GM12873 (cell line): ENCODE results near the gene TPRX1.

ENCODE experiments used
- TF ChIP-seq, protein P1 (sequence below): IDR thresholded peaks from 2 replicates; pipeline ENCODE4 v1.5.1; 2012; ENCODE audit warnings: low read depth, mild to moderate bottlenecking, moderate library complexity, low read length, control low read depth; ENCODE audit not compliant: insufficient read depth; ENCODE audit errors: missing control alignments

The TPRX1 gene

DNA sequence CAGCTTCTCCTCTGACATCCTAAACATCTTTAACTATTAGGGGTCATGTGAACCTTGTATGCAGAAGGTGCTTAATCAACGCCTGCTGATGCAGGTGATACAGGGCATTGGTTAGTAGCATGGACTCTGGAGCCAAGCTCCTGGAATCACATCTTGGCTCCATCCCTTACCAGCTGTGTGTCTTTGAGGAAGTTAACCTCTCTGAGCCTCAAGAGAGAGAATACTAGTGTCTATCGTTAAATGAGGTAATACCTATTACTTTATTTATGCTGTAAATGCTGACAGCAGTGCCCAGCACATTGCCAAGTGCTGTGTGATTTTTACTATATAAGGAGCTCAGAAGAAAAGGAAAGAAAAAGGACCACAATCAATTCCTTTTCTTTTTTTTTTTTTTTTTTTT, 37.0 kb downstream of the TPRX1 start:
- TF ChIP-seq, protein P1, sequence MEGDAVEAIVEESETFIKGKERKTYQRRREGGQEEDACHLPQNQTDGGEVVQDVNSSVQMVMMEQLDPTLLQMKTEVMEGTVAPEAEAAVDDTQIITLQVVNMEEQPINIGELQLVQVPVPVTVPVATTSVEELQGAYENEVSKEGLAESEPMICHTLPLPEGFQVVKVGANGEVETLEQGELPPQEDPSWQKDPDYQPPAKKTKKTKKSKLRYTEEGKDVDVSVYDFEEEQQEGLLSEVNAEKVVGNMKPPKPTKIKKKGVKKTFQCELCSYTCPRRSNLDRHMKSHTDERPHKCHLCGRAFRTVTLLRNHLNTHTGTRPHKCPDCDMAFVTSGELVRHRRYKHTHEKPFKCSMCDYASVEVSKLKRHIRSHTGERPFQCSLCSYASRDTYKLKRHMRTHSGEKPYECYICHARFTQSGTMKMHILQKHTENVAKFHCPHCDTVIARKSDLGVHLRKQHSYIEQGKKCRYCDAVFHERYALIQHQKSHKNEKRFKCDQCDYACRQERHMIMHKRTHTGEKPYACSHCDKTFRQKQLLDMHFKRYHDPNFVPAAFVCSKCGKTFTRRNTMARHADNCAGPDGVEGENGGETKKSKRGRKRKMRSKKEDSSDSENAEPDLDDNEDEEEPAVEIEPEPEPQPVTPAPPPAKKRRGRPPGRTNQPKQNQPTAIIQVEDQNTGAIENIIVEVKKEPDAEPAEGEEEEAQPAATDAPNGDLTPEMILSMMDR = no peak

GRCh38 chr19:47766670-47767069, 37.7 kb downstream of the TPRX1 start:
- TF ChIP-seq, protein P1 = no peak

- TF ChIP-seq, protein P1 = no peak
Observed at GRCh38 chr19:47766359-47766620, 38.1 kb downstream of the TPRX1 start.

DNA sequence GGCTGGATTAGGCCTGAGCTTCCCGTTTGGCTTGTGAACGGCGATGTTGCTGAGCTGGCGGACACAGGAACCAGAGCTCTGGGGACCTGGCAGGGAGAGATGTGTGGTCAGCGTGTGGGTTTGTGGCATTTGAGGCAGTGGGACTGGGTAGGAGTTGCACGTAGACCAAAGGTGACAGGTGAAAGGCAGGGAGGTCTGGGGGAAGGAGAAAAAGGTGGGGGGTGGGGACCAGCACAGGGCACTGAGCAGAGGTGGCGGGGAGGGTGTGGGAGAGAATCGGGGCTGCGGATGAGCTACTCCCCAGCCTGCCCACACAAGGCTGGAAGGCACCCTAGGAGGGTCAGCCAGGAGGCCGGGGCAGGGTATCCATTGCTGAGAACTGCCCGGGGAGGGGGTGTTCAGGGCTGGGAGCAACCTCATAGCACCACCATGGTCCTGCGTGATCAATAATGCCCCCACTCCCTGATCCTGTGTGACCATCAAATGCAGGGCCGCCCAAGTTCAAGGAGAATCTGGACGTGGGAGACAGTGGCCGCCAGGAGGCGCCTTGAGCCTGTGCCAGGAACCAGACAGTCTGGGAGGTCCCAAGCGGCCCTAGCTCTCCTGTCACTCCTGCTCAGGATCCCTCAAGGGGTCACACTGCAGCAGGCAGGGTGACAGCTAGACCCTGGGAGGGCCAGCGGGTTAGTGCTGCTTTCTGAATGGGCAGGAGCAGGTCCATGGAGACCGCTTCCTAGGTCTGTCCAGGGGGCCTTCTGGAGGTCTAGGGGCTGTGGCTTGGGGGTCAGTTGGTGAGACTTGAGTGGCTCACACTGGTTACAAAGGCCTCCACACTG, 38.6 kb downstream of the TPRX1 start:
- TF ChIP-seq, protein P1 = peak; percentile 87

GRCh38 chr19:47762615-47763308, 41.6 kb downstream of the TPRX1 start:
- TF ChIP-seq, protein P1 = no peak

DNA sequence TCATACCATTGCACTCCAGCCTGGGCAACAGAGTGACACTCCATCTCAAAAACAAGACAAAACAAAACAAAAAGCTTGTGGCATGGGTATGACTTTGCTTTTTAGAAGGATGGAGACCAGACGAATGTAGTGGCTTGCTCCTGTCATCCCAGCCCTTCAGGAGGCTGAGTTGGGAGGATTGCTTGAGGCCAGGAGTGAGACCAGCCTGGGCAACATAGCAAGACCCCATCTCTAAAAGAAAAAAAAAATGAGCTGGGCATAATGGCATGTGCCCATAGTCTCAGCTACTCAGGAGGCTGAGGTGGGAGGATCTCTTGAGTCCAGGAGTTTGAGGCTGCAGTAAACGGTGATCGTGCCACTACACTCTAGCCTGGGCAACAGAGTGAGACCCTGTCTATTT, 42.2 kb downstream of the TPRX1 start:
- TF ChIP-seq, protein P1 = no peak

DNA sequence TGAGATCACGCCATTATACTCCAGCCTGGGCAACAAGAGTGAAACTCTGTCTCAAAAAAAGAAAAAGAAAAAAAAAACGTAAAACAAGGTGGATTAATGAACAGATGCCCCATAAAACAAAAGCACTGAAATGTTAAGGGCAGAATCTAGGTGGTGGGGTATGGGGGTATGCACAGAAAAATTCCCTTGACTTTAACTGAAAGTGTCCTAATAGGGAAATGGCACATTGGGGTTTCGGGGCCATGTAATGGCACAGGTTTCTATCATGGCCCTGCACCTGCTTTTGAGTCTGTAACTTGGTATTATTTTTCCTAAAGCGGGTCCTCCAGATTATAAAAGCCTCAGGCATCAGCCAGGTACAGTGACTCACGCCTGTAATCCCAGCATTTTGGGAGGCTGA, 42.8 kb downstream of the TPRX1 start:
- TF ChIP-seq, protein P1 = no peak
